HEK293 (cell line): Measurements from ENCODE around the gene ISG15.

Experiments
- CTCF ChIA-PET: fragments of 350-600 bp; formaldehyde crosslinking; extraction: SDS; loops from one replicate; lab custom pipeline; 2021; ENCODE audit warnings: antibody characterized with exemption; lab: Yijun Ruan, JAX
- POLR2A ChIA-PET: fragments of 300-600 bp; formaldehyde crosslinking; extraction: SDS; loops from one replicate; lab custom pipeline; 2020; ENCODE audit warnings: antibody characterized with exemption, inconsistent platforms; lab: Yijun Ruan, JAX
- H3K27ac ChIP-seq: fragments of 200-500 bp; sonication (Bioruptor generic); 2 replicates; pipeline ENCODE4 v1.5.1; 2014; ENCODE audit warnings: low read depth, low read length, control low read depth, inconsistent platforms; ENCODE audit errors: extremely low read depth
- H3K36me3 ChIP-seq, 2 experiments: fragments of 200-500 bp in 1 of 2; sonication (Bioruptor generic) in 1 of 2; 1 replicate in 1 of 2; 2 replicates in 1 of 2; pipeline ENCODE4 v1.5.1; 2014 to 2017; ENCODE audit warnings: inconsistent platforms in 2 of 2, low read length in 2 of 2; ENCODE audit not compliant: control insufficient read depth in 2 of 2, insufficient read depth in 1 of 2
- H3K4me1 ChIP-seq: fragments of 200-500 bp; sonication (Bioruptor generic); 2 replicates; pipeline ENCODE4 v1.5.1; 2014; ENCODE audit warnings: mild to moderate bottlenecking, low read length, inconsistent platforms; ENCODE audit not compliant: control insufficient read depth, insufficient read depth
- H3K4me3 ChIP-seq: 2 replicates; pipeline ENCODE4 v1.5.1; 2011; ENCODE audit warnings: low read depth, mild to moderate bottlenecking, control low read depth, low read length, moderate library complexity
- H3K9me3 ChIP-seq: fragments of 200-500 bp; sonication (Bioruptor generic); 2 replicates; pipeline ENCODE4 v1.5.1; 2014; ENCODE audit warnings: low read depth, low read length, inconsistent platforms; ENCODE audit not compliant: control insufficient read depth, insufficient read depth
- FEZF1 ChIP-seq: fragments of 450-650 bp; formaldehyde crosslinking; IDR thresholded peaks from 2 replicates; pipeline ENCODE4 v1.5.1; 2016; ENCODE audit warnings: missing biosample characterization, missing genetic modification characterization
- HIC1 ChIP-seq: fragments of 450-650 bp; formaldehyde crosslinking; IDR thresholded peaks from 2 replicates; pipeline ENCODE4 v1.5.1; 2016; ENCODE audit warnings: missing biosample characterization, missing genetic modification characterization
- KLF16 ChIP-seq: fragments of 450-650 bp; formaldehyde crosslinking; IDR thresholded peaks from 2 replicates; pipeline ENCODE4 v1.5.1; 2017; ENCODE audit warnings: missing biosample characterization, missing genetic modification characterization
- RBAK ChIP-seq: fragments of 450-650 bp; formaldehyde crosslinking; IDR thresholded peaks from 2 replicates; pipeline ENCODE4 v1.5.1; 2016; ENCODE audit warnings: missing biosample characterization, missing genetic modification characterization
- SP3 ChIP-seq: fragments of 450-650 bp; formaldehyde crosslinking; IDR thresholded peaks from 2 replicates; pipeline ENCODE4 v1.5.1; 2016; ENCODE audit warnings: missing biosample characterization, missing genetic modification characterization
- WT1 ChIP-seq: fragments of 450-650 bp; formaldehyde crosslinking; IDR thresholded peaks from 2 replicates; pipeline ENCODE4 v1.5.1; 2016; ENCODE audit warnings: missing biosample characterization, missing genetic modification characterization
- ZBTB17 ChIP-seq: fragments of 450-650 bp; formaldehyde crosslinking; IDR thresholded peaks from 2 replicates; pipeline ENCODE4 v1.5.1; 2016; ENCODE audit warnings: missing biosample characterization, missing genetic modification characterization
- ZBTB20 ChIP-seq: fragments of 450-650 bp; formaldehyde crosslinking; IDR thresholded peaks from 2 replicates; pipeline ENCODE4 v1.5.1; 2016; ENCODE audit warnings: missing biosample characterization, missing genetic modification characterization
- ZNF112 ChIP-seq: fragments of 450-650 bp; formaldehyde crosslinking; IDR thresholded peaks from 2 replicates; pipeline ENCODE4 v1.5.0; 2017; ENCODE audit warnings: missing biosample characterization, missing genetic modification characterization
- ZNF175 ChIP-seq: fragments of 450-650 bp; formaldehyde crosslinking; IDR thresholded peaks from 2 replicates; pipeline ENCODE4 v1.5.1; 2016; ENCODE audit warnings: missing biosample characterization, missing genetic modification characterization
- ZNF335 ChIP-seq: fragments of 450-650 bp; formaldehyde crosslinking; conservative IDR thresholded peaks from 2 replicates; pipeline ENCODE4 v1.5.1; 2016; ENCODE audit warnings: missing biosample characterization, missing genetic modification characterization
- ZNF37A ChIP-seq: fragments of 450-650 bp; IDR thresholded peaks from 2 replicates; pipeline ENCODE4 v1.5.1; 2018; ENCODE audit warnings: missing biosample characterization, missing genetic modification characterization
- ZNF426 ChIP-seq: fragments of 450-650 bp; formaldehyde crosslinking; IDR thresholded peaks from 2 replicates; pipeline ENCODE4 v1.5.1; 2017; ENCODE audit warnings: missing biosample characterization, missing genetic modification characterization, mild to moderate bottlenecking, inconsistent platforms, moderate library complexity
- ZNF596 ChIP-seq: fragments of 450-650 bp; IDR thresholded peaks from 2 replicates; pipeline ENCODE4 v1.5.0; 2018; ENCODE audit warnings: missing biosample characterization, mild to moderate bottlenecking, missing genetic modification characterization, moderate library complexity
- ZNF600 ChIP-seq: fragments of 450-650 bp; formaldehyde crosslinking; IDR thresholded peaks from 2 replicates; pipeline ENCODE4 v1.5.1; 2016; ENCODE audit warnings: missing biosample characterization, missing genetic modification characterization
- ZNF629 ChIP-seq: fragments of 450-650 bp; formaldehyde crosslinking; IDR thresholded peaks from 2 replicates; pipeline ENCODE4 v1.5.1; 2017; ENCODE audit warnings: missing biosample characterization, missing genetic modification characterization
- ZNF747 ChIP-seq: fragments of 450-650 bp; formaldehyde crosslinking; IDR thresholded peaks from 2 replicates; pipeline ENCODE4 v1.5.1; 2016; ENCODE audit warnings: missing biosample characterization, missing genetic modification characterization
- TF ChIP-seq, protein P1 (sequence below): fragments of 450-650 bp; formaldehyde crosslinking; IDR thresholded peaks from 2 replicates; pipeline ENCODE4 v1.5.1; 2017; ENCODE audit warnings: missing biosample characterization, missing genetic modification characterization
- TF ChIP-seq, protein P2 (sequence below): fragments of 450-650 bp; IDR thresholded peaks from 2 replicates; pipeline ENCODE4 v1.5.1; 2018; ENCODE audit warnings: missing biosample characterization, mild to moderate bottlenecking, missing genetic modification characterization
- TF ChIP-seq, protein P3 (sequence below): fragments of 450-650 bp; formaldehyde crosslinking; IDR thresholded peaks from 2 replicates; pipeline ENCODE4 v1.5.1; 2016; ENCODE audit warnings: missing biosample characterization, missing genetic modification characterization
- TF ChIP-seq, protein P4 (sequence below): fragments of 450-650 bp; formaldehyde crosslinking; IDR thresholded peaks from 2 replicates; pipeline ENCODE4 v1.5.1; 2017; ENCODE audit warnings: missing biosample characterization, missing genetic modification characterization
- TF ChIP-seq, protein P5 (sequence below): fragments of 450-650 bp; formaldehyde crosslinking; IDR thresholded peaks from 2 replicates; pipeline ENCODE4 v1.5.1; 2016; ENCODE audit warnings: missing biosample characterization, missing genetic modification characterization

Gene ISG15

DNA sequence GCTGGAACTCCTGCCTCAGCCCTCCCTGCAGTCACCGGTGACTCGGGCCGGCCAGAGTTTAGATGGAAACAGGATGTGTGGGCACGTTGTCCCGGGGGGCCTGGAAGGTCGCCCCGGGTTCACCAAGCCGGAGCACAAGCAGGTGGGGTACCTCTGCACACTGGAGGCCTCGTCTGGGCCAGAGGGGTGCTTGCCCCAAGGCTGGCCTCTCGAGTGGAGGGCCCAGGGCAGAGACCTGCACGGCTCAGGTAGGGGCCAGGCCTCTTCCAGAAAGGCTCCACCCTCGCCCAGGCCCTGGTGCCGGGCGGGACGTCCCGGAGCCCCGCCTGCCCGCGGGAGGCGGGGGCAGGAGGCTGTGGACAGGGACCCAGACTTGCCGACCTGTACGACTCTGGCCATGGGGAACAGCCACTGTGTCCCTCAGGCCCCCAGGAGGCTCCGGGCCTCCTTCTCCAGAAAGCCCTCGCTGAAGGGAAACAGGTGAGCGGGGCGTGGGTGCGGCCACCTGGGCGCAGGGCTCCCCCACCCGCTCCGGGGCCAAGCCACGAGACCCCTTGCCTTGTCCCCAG, 47.1 kb upstream of the ISG15 start, which contains the start of gene PLEKHN1 (continued):
- TF ChIP-seq, protein P1, sequence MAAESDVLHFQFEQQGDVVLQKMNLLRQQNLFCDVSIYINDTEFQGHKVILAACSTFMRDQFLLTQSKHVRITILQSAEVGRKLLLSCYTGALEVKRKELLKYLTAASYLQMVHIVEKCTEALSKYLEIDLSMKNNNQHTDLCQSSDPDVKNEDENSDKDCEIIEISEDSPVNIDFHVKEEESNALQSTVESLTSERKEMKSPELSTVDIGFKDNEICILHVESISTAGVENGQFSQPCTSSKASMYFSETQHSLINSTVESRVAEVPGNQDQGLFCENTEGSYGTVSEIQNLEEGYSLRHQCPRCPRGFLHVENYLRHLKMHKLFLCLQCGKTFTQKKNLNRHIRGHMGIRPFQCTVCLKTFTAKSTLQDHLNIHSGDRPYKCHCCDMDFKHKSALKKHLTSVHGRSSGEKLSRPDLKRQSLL: no peak
- TF ChIP-seq, protein P2, sequence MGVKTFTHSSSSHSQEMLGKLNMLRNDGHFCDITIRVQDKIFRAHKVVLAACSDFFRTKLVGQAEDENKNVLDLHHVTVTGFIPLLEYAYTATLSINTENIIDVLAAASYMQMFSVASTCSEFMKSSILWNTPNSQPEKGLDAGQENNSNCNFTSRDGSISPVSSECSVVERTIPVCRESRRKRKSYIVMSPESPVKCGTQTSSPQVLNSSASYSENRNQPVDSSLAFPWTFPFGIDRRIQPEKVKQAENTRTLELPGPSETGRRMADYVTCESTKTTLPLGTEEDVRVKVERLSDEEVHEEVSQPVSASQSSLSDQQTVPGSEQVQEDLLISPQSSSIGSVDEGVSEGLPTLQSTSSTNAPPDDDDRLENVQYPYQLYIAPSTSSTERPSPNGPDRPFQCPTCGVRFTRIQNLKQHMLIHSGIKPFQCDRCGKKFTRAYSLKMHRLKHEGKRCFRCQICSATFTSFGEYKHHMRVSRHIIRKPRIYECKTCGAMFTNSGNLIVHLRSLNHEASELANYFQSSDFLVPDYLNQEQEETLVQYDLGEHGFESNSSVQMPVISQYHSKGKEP (tag by site-specific recombination): no peak
- TF ChIP-seq SP3 (tag by site-specific recombination) (peak; percentile 69), ZNF175 (tag by site-specific recombination) (no peak), ZNF112 (tag by site-specific recombination) (no peak), FEZF1 (tag by site-specific recombination) (no peak), ZNF37A (no peak)
- TF ChIP-seq, protein P3, sequence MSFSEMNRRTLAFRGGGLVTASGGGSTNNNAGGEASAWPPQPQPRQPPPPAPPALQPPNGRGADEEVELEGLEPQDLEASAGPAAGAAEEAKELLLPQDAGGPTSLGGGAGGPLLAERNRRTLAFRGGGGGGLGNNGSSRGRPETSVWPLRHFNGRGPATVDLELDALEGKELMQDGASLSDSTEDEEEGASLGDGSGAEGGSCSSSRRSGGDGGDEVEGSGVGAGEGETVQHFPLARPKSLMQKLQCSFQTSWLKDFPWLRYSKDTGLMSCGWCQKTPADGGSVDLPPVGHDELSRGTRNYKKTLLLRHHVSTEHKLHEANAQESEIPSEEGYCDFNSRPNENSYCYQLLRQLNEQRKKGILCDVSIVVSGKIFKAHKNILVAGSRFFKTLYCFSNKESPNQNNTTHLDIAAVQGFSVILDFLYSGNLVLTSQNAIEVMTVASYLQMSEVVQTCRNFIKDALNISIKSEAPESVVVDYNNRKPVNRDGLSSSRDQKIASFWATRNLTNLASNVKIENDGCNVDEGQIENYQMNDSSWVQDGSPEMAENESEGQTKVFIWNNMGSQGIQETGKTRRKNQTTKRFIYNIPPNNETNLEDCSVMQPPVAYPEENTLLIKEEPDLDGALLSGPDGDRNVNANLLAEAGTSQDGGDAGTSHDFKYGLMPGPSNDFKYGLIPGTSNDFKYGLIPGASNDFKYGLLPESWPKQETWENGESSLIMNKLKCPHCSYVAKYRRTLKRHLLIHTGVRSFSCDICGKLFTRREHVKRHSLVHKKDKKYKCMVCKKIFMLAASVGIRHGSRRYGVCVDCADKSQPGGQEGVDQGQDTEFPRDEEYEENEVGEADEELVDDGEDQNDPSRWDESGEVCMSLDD (tag by site-specific recombination): 0 out of 2 replicates have a peak, but pooled peaks have one; percentile 7
- TF ChIP-seq, all 188 proteins: peak for 5

DNA sequence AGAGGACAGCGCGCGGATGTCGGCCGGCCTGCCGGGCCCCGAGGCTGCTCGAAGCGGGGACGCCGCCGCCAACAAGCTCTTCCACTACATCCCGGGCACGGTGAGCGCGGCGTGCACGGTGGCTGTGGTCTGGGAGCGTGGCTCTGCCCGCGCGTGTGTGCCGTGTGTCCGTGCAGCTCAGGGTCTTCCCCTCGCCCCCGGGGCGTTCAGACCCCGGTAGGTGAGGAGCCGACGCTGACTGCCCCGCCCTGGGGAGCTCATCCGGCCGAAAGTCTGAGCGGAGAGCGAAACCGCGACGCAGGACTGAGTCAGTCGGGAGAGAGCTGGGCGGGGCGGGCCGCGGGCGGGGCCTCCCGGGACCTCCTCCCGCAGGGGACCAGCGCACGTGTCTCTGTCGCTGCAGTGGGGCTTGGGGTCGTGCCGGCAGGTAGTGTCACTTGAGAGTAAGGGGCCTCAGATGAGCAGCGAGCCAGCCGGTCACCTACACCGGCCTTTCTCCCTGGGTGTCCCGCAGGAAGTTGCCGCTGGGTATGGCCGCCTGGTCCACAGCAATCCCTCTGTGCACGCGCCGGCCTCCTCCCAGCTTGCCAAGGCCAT, 46.5 kb upstream of the ISG15 start:
- POLR2A ChIA-PET: interaction anchor here (0.6 to 1.5 kb wide), 12 partner anchors 8 to 189 kb away, joined by 3 to 28 read pairs (median 3); partner anchors contain the start of genes AGRN, HES4 and NOC2L
- Histone ChIP-seq H3K27ac (peak overlapping the region; percentile 75), H3K9me3 (no peaks in the 10 kb centered on the region), H3K4me1 (peaks cover 5% of the 10 kb centered on the region), H3K36me3 (peaks cover 0 to 33% of the 10 kb centered on the region in 2 experiments; a peak in 1 of 3 replicates), H3K4me3 (peak overlapping the region; percentile 51)
- CTCF ChIA-PET: interaction anchor here (0.5 to 1.5 kb wide), 4 partner anchors 18 to 1228 kb away, joined by 3 to 4 read pairs (median 4); no protein-coding TSS in a partner anchor
- no peak for TF ChIP-seq ZNF596 (tag by site-specific recombination)
- peak; percentile 62 for TF ChIP-seq KLF16 (tag by site-specific recombination)
- TF ChIP-seq, protein P4, sequence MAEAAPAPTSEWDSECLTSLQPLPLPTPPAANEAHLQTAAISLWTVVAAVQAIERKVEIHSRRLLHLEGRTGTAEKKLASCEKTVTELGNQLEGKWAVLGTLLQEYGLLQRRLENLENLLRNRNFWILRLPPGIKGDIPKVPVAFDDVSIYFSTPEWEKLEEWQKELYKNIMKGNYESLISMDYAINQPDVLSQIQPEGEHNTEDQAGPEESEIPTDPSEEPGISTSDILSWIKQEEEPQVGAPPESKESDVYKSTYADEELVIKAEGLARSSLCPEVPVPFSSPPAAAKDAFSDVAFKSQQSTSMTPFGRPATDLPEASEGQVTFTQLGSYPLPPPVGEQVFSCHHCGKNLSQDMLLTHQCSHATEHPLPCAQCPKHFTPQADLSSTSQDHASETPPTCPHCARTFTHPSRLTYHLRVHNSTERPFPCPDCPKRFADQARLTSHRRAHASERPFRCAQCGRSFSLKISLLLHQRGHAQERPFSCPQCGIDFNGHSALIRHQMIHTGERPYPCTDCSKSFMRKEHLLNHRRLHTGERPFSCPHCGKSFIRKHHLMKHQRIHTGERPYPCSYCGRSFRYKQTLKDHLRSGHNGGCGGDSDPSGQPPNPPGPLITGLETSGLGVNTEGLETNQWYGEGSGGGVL (tag by site-specific recombination): no peak
- TF ChIP-seq, protein P5, sequence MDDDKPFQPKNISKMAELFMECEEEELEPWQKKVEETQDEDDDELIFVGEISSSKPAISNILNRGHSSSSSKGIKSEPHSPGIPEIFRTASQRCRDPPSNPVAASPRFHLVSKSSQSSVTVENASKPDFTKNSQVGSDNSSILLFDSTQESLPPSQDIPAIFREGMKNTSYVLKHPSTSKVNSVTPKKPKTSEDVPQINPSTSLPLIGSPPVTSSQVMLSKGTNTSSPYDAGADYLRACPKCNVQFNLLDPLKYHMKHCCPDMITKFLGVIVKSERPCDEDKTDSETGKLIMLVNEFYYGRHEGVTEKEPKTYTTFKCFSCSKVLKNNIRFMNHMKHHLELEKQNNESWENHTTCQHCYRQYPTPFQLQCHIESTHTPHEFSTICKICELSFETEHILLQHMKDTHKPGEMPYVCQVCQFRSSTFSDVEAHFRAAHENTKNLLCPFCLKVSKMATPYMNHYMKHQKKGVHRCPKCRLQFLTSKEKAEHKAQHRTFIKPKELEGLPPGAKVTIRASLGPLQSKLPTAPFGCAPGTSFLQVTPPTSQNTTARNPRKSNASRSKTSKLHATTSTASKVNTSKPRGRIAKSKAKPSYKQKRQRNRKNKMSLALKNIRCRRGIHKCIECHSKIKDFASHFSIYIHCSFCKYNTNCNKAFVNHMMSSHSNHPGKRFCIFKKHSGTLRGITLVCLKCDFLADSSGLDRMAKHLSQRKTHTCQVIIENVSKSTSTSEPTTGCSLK (tag by site-specific recombination): no peak
- peak; percentile 58; the same call in 1 of the 2 replicates for TF ChIP-seq ZNF335 (tag by site-specific recombination)
- TF ChIP-seq SP3 (tag by site-specific recombination): peak; percentile 22; the same call in 1 of the 2 replicates
- peak; percentile 18; the same call in 1 of the 2 replicates for TF ChIP-seq ZNF629 (tag by site-specific recombination)
- no peak for TF ChIP-seq RBAK (tag by site-specific recombination)
- TF ChIP-seq ZNF747 (tag by site-specific recombination): no peak
- TF ChIP-seq ZNF426 (tag by site-specific recombination): no peak
- TF ChIP-seq ZNF600 (tag by site-specific recombination): peak; percentile 88
- 0 out of 2 replicates have a peak, but pooled peaks have one; percentile 8 for TF ChIP-seq WT1 (tag by site-specific recombination)
- peak; percentile 37; the same call in 1 of the 2 replicates for TF ChIP-seq ZBTB17
- TF ChIP-seq HIC1 (tag by site-specific recombination): 0 out of 2 replicates have a peak, but pooled peaks have one; percentile 10
- TF ChIP-seq ZBTB20 (tag by site-specific recombination): peak; percentile 71; the same call in 1 of the 2 replicates
